ENCODE results near the gene ACTN3.

Gene ACTN3

GRCh38 chr11:66554602-66555001 is 7.9 kb downstream of the ACTN3 start:
- no peaks in the 10 kb centered on the region for H3K4me1 ChIP-seq (ENCODE audit: insufficient read depth, low read length, poor library complexity, severe bottlenecking)
- H3K9ac ChIP-seq (ENCODE audit: low read depth, low read length, poor library complexity, severe bottlenecking): no peak overlapping the region
- H3K79me2 ChIP-seq (ENCODE audit: insufficient read depth, low read length): no peaks in the 10 kb centered on the region
- no peaks in the 10 kb centered on the region for H3K27me3 ChIP-seq (ENCODE audit: insufficient read depth, low read length, poor library complexity, severe bottlenecking)
- H2AFZ ChIP-seq (ENCODE audit: low read length): no peak overlapping the region
- H4K20me1 ChIP-seq (ENCODE audit: insufficient read depth, low read length, poor library complexity, severe bottlenecking): no peaks in the 10 kb centered on the region
- no peaks in the 10 kb centered on the region for H3K9me3 ChIP-seq (ENCODE audit: insufficient read depth, low read depth, low read length)
- no peaks in the 10 kb centered on the region for H3F3A ChIP-seq (ENCODE audit: low read depth)
- no peak for TF ChIP-seq CTCF (conservative IDR thresholded peaks at IDR 0.05; ENCODE audit: low read length)
- no peak for TF ChIP-seq EZH2phosphoT487 (IDR thresholded peaks at IDR 0.05; ENCODE audit: borderline replicate concordance)
- no peaks in the 10 kb centered on the region for H3K9me2 ChIP-seq (replicated peaks; ENCODE audit: low read depth, low read length)
- no peak overlapping the region for H3K4me2 ChIP-seq (ENCODE audit: low read depth, low read length, poor library complexity, severe bottlenecking)
- H3K36me3 ChIP-seq (ENCODE audit: insufficient read depth, low read length): no peaks in the 10 kb centered on the region
- H3K4me3 ChIP-seq (ENCODE audit: low read length, poor library complexity, severe bottlenecking): no peak overlapping the region

GRCh38 chr11:66555416-66555815 is 8.7 kb downstream of the ACTN3 start:
- H2AFZ ChIP-seq (ENCODE audit: low read length): no peak overlapping the region
- H3K9me3 ChIP-seq (ENCODE audit: insufficient read depth, low read depth, low read length): no peaks in the 10 kb centered on the region
- no peaks in the 10 kb centered on the region for H3K4me1 ChIP-seq (ENCODE audit: insufficient read depth, low read length, poor library complexity, severe bottlenecking)
- no peaks in the 10 kb centered on the region for H3K27me3 ChIP-seq (ENCODE audit: insufficient read depth, low read length, poor library complexity, severe bottlenecking)
- H3K9ac ChIP-seq (ENCODE audit: low read depth, low read length, poor library complexity, severe bottlenecking): no peak overlapping the region
- H3K36me3 ChIP-seq (ENCODE audit: insufficient read depth, low read length): no peaks in the 10 kb centered on the region
- no peaks in the 10 kb centered on the region for H4K20me1 ChIP-seq (ENCODE audit: insufficient read depth, low read length, poor library complexity, severe bottlenecking)
- no peaks in the 10 kb centered on the region for H3K9me2 ChIP-seq (replicated peaks; ENCODE audit: low read depth, low read length)
- H3K4me3 ChIP-seq (ENCODE audit: low read length, poor library complexity, severe bottlenecking): no peak overlapping the region
- H3K4me2 ChIP-seq (ENCODE audit: low read depth, low read length, poor library complexity, severe bottlenecking): no peak overlapping the region
- no peaks in the 10 kb centered on the region for H3K79me2 ChIP-seq (ENCODE audit: insufficient read depth, low read length)
- no peak for TF ChIP-seq CTCF (conservative IDR thresholded peaks at IDR 0.05; ENCODE audit: low read length)
- TF ChIP-seq EZH2phosphoT487 (IDR thresholded peaks at IDR 0.05; ENCODE audit: borderline replicate concordance): no peak
- H3F3A ChIP-seq (ENCODE audit: low read depth): no peaks in the 10 kb centered on the region

DNA sequence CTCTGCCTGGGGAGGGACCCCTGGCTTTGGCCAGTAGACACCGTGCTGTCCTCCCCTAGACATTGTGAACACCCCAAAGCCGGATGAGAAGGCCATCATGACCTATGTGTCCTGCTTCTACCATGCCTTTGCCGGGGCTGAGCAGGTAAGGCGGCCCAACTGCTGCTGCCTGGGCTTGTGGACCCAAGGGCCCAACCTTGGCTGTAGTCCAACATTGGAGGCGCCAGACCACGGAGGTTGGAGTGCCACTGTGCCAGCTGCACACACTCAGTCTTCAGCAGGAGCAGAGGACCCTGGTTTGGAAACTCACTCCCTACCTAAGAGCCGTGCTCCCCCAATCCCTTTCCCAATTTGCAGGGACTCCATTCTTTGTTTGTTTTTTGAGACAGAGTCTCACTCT is 9.4 kb downstream of the ACTN3 start:
- Histone ChIP-seq H3K36me3 (ENCODE audit: insufficient read depth, low read length) (no peaks in the 10 kb centered on the region), H3K9me2 (replicated peaks; ENCODE audit: low read depth, low read length) (no peaks in the 10 kb centered on the region), H4K20me1 (ENCODE audit: insufficient read depth, low read length, poor library complexity, severe bottlenecking) (no peaks in the 10 kb centered on the region), H3F3A (ENCODE audit: low read depth) (no peaks in the 10 kb centered on the region), H3K9ac (ENCODE audit: low read depth, low read length, poor library complexity, severe bottlenecking) (no peak overlapping the region), H3K79me2 (ENCODE audit: insufficient read depth, low read length) (no peaks in the 10 kb centered on the region), H3K4me2 (ENCODE audit: low read depth, low read length, poor library complexity, severe bottlenecking) (no peak overlapping the region), H3K4me1 (ENCODE audit: insufficient read depth, low read length, poor library complexity, severe bottlenecking) (no peaks in the 10 kb centered on the region), H3K27me3 (ENCODE audit: insufficient read depth, low read length, poor library complexity, severe bottlenecking) (no peaks in the 10 kb centered on the region), H3K4me3 (ENCODE audit: low read length, poor library complexity, severe bottlenecking) (no peak overlapping the region), H2AFZ (ENCODE audit: low read length) (no peak overlapping the region), H3K9me3 (ENCODE audit: insufficient read depth, low read depth, low read length) (no peaks in the 10 kb centered on the region)
- TF ChIP-seq CTCF (conservative IDR thresholded peaks at IDR 0.05; ENCODE audit: low read length) (no peak), EZH2phosphoT487 (IDR thresholded peaks at IDR 0.05; ENCODE audit: borderline replicate concordance) (no peak)
